Ishikawa (cell line): ENCODE measurements around the gene IGF1R.

Source experiments
- EP300 ChIP-seq: IDR thresholded peaks from 2 replicates; pipeline ENCODE4 v1.6.1; 2012; ENCODE audit warnings: borderline replicate concordance
- MAX ChIP-seq: IDR thresholded peaks from 2 replicates; pipeline ENCODE4 v1.6.1; 2012
- RAD21 ChIP-seq: IDR thresholded peaks from 2 replicates; pipeline ENCODE4 v1.6.1; 2012; ENCODE audit warnings: low read depth
- TCF12 ChIP-seq: IDR thresholded peaks from 2 replicates; pipeline ENCODE4 v1.6.1; 2012; ENCODE audit warnings: low read depth
- YY1 ChIP-seq: IDR thresholded peaks from 2 replicates; pipeline ENCODE4 v1.6.1; 2012; ENCODE audit warnings: low read depth
- ZBTB7A ChIP-seq: IDR thresholded peaks from 2 replicates; pipeline ENCODE4 v1.6.1; 2012; ENCODE audit warnings: low read depth

GRCh38 chr15:98949624-98950023, 301.3 kb downstream of the IGF1R start:
- no peak for TF ChIP-seq RAD21
- no peak for TF ChIP-seq ZBTB7A
- TF ChIP-seq MAX, result no peak
- TF ChIP-seq EP300, result no peak
- no peak for TF ChIP-seq YY1
- TF ChIP-seq TCF12, result no peak
